Stimulated activated CD4-positive, alpha-beta T cell treated with anti-CD3 and anti-CD28 coated beads, TNF-alpha, amount 100 ng/mL, for 1 hour (primary cell): ENCODE measurements around the gene ATXN7L2.
A peak's percentile ranks its signal among the peaks of the same experiment; 100 is the strongest.
"Not testable (repeated sequence)": the region's sequence is repeated elsewhere in the genome, so short reads cannot be mapped to it uniquely, and the experiment has no call there.

Source experiments
- DNase-seq, 3 donors: peaks; one replicate each; pipeline ENCODE4 v3.0.0-alpha.2; 2020; ENCODE audit warnings: low read depth in 3 of 3, low spot score in 1 of 3

ATXN7L2 gene, protein sequence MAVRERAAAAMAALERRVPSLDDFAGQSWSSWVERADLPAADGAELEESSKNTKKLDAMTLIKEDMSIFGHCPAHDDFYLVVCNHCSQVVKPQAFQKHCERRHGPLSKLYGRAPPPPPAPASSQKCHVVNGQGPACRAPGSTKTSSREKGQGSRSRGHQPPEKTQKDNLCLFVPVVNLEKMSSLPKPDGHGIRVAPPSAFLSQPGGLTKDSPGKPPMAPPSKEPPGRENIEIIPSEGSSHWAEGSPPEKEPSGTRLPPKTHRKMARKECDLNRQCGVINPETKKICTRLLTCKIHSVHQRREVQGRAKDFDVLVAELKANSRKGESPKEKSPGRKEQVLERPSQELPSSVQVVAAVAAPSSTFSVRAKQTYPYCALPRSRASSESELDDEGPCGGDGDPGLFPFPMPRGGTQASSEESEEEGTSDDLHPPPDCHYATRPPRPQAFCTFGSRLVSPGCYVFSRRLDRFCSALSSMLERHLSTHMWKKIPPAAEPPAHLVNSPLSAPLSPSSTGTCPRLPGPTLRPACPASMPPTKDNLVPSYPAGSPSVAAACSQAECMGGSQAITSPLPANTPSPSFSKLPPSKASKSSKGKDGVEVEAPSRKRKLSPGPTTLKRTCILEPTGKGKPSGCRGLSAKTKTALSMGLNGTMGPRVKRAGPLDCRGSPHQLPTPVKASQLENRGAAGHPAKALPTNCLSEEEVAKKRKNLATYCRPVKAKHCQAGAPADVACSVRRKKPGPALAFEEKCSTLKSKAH

DNA sequence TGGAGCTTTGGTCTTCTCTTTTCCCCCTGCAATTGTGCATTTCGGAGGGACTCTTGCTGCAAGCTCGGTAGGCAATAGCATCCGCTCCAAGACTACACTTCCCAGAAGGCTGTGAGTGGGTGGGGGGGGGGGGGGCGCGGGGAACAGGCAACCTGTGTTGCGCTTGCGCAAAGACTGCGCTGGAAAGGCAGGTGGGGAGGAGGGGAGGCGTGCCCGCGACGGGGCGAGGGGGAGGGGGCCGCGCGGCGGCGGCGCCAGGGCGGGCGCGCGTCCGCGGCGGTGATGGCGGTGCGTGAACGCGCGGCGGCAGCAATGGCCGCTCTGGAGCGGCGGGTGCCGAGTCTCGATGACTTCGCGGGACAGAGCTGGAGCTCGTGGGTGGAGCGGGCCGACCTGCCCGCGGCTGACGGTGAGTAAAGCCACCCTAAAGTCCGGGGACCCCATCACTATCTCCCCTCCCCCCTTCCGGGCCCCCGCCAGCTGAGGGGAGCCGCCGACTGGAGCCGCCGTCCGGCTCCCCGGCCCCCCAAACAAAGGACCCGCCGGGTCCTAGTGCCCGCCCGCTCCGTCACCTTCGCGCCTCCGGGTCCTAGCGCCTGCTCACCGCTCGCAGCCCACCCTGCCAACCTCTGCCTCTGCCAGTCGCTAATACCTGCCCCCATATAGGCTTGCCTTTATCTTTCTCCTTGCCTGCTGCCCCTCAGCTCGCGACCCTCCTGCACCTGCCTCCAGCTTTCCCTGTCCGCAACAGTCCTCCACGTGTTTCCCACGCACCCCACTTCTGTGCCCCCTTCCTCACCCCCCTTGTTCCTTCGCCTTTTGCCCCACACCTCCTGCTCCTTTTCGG lies at the start of gene ATXN7L2:
ATXN7L2 (plus strand) TSS at position 234 of the 847 bp plus-strand sequence; CDS start at position 283, 49 bp downstream.
- DNase-seq, result peak; percentile 83 to 91 (median 86)

DNA sequence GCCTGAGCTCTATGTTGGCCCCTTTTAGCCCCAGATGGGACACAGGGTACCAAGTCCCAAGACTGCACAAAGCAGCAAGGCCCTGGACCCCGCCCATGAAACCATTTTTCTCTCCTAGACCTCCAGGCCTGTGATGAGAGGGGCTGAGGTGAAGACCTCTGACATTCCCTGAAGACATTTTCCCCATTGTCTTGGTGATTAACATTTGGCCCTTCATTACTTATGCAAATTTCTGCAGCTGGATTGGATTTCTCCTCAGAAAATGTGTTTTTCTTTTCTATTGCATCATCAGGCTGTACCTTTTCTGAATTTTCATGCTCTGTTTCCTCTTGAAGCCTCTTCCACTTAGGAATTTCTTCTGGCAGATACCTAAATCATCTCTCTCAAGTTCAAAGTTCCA lies 49.2 kb upstream of the ATXN7L2 start:
- DNase-seq, result no peak

DNA sequence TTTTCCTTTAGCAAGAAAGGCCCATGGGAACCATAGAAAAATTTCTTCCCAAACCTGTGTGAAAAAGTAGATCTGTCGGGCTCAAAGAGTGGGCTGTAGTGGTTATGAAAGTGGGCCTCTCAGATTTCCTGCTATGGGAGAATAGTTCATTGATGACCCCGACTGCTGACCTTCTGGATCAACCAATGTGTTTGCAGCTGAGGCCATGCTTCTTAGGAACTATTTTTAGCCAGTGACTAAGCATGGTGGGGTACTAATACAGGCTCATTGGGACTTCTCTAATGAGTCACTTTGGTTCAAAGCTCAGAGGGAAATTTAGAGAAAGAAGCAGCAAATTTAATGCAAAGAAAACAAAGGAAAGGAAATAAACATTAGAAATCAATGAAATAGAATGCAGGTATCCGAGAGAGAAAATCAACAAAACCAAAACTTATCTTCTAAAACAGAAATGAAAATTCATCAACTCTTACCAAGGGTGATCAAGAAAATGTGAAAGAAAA lies 44.9 kb upstream of the ATXN7L2 start:
- no peak for DNase-seq

DNA sequence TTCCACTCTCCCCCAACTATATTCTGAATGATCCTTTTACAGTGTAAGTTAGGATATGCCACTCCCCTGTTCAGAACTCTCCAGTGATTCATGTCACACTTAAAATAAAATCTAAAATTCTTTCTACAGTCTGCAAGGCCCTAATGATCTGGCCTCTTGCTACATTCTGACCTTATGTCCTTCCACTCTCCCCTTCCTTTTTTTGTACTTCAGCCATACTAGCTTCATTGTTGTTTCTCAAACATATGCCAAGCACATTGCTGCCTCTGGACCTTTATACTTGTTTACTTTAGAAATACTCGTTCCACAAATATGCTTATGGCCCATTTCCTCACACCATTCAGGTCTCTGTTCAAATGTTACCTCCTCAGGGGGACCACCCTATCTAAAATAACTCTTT lies 42.6 kb upstream of the ATXN7L2 start:
- no peak for DNase-seq

DNA sequence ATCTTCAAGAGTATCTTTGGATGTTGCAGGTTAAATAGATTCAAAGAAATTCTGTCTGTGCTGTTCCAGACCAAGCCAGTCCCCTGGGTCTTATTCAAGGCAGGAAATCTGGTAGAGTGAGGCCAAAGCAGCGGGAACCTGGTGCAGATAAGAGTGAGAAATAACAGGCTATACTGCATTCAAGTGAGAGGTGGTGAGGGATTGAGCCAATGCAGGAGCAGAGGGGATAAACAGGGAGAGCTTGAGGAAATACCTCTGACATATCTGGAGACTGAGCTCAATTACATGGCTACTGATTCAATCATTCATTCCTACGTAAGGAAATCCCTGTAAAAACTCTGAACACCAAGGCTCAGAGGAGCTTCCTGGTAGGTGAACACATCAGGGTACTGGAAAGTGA lies 40.2 kb upstream of the ATXN7L2 start:
- no peak for DNase-seq

DNA sequence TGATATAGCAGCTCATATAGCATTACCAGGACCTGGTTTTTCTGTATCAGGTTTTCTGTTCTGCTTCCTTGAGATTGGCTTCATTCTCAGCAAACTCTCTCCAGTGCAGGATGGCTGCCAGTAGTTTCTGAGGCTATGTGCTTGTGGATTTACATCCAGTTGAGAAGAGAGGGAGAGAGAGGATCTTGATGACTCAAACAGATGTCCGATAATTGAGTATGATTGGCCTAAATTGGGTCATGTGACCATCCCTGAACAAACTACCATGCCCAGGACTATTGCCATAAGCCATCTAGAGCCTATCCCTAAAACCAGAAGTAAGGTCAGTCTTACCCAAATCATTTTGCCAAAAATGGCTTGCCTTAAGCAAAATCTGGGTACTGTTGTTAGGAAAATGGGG lies 39.4 kb upstream of the ATXN7L2 start:
- no peak for DNase-seq

DNA sequence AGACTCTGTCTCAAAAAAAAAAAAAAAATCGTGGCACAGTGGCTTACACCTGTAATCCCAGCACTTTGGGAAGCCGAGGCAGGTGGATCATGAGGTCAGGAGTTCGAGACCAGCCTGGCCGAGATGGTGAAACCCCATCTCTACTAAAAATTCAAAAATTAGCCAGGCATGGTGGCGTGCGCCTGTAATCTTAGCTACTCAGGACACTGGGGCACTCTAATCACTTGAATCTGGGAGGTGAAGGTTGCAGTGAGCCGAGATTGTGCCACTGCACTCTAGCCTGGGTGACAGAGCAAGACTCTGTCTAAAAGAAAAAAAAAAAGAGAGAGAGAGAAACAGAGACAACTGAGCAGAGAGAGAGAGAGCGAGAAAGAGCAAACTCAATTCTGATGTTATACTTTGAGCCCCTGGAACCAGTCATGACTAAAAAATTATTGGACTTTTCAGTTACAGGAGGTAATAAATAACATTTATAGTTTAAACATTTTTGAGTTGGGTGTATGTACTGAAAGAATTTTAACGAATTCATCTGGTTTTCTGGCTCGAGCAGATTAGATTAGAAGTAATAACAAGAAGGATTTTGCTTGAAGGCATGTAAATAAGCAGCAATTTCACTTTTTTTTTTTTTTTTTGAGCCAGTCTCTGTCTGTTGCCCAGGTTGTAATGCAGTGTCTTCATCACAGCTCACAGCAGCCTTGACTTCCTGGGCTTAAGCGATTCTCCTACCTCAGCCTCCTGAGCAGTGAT lies 37.6 kb upstream of the ATXN7L2 start:
- not testable (repeated sequence) for DNase-seq

DNA sequence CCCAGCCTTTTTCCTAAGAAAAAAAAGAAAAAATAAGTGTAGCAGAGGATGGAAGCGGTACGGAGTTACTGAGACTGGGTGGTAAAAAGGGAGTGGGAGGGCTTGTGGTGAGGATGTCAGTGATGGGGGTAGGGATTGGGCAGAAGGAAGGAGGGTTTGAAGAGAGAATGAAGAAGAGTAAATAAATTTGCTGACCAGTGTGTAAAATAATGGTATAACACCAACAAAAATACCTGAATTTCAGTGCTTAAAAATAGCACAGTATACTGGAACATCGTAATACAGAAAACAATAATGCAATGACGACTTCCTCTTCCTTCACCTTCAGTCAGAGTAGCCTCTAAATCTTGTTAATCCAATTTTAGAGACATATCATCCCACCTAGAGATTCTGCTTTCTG lies 36.2 kb upstream of the ATXN7L2 start:
- no peak for DNase-seq

DNA sequence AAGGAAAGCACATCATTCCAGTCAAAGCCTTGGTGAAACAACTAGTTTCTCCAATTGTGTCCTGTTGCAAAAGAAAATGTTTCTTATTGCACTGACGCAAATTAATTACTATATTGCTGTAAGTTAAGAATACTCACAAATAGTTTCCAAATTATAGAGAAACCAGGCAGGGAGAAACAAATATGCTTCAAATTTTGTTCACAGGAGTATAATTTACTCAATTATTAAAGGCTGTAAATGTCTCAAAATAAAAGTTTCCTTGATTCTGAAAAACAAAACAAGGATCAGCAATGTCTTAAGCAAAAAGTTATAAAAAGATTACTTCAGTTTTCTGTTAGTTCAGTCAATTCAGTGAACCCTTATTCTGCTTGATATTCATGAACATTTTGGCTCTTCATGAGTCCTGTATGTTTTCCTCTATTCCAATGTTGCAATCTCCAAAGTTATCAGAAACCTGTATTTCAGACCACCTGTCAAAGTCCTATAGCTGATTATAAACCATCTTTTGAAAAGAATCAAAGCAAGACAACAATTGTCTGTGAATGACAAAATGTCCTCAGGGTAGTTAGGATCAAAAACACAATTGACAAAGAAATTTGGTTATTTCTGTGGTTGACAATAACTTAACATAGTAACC lies 29.1 kb upstream of the ATXN7L2 start:
- DNase-seq, result no peak

DNA sequence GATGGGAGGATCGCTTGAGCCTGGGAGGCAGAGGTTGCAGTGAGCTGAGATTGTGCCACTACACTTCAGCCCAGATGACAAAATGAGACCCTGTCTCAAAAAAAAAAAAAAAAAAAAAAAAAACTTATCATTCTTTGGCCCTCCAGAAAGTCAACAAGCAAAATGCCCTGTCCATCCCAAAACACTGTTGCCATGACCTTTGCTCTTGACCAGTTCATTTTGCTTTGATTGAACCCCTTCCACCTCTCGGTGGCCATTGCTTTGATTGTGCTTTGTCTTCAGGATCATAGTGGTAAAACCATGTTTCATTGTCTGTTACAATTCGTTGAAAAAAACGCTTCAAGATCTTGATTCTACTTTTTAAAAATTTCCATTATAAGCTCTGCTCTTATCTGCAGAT lies 25.9 kb upstream of the ATXN7L2 start:
- DNase-seq, result no peak

DNA sequence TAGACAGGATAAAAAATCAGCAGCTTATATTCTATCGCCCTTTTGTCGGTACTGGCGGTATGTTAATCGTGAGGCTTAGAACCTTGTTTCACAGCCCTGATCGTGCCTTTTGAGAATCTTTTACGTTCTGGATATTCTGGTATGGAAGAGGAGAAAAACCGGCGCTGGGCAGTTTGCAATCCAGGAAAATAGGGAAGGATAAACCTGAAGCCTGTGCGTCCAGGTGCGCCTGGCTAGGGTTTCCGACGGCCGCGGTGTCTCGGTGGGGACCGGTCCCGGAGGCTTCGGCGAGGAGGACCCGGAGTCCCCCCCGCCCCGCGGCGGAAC lies 17.6 kb upstream of the ATXN7L2 start:
- no peak for DNase-seq

DNA sequence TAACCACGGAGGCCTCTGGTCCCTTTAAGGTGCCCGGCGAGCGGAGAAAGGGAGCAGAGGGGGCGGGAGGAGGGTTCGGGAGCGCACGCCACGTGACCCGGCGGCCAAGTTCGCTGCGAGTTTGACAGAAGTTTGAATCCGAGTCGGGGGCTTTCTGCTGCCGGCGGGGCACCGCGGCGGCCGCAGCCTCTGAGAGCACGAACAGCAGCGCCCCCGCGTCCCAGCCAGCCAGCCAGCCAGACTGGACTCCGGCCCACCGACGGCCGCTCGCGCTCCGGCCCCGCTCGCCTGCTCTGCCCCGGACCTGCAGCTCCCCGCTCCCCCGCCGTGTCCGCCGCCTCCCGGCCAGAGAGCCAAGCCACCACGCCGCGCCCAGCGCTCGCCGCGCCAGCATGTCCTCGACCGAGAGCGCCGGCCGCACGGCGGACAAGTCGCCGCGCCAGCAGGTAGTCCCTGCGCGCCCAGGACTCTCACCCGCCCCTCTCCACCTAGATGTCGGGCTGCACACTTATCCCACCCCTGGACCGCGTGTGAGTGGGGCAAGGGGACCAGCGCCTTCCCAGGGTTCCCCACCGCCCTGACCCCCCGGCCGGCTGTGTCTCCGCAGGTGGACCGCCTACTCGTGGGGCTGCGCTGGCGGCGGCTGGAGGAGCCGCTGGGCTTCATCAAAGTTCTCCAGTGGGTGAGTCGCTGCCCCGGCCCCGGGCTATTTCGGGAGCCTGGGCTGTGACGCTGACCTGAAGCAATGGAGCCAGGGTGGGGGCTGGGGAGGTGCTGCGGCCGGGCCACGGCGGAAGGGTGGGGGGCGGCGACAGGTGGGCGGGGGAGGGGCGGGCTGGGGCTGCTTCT lies 17.0 kb upstream of the ATXN7L2 start, which contains the start of gene SYPL2:
SYPL2 (plus strand) TSS at position 95 of the 849 bp plus-strand sequence; CDS start at position 393, 298 bp downstream.
- DNase-seq, result no peak

DNA sequence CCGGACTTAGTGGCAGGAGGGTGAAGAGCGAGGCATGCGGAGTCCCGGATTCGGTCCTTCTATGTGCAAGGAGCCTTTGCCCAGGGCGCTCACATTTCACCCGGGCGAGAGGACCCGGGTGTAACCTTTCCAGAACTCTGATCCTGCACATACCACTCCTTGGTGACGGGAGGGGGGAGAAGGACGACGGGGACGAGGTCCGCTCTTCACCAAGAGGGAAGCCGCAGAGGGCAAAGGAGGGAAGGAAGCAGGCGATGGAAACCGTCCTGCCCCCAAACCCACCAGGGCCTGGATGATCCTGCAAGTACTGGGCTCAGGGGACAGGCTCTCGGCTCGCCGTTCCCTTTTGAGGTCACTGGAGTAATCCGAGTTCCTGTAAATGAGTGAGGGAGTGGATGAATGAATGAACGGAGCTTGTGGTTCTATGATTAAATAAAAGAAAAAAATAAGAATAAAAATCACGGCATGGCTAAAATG lies 16.4 kb upstream of the ATXN7L2 start:
- no peak for DNase-seq

DNA sequence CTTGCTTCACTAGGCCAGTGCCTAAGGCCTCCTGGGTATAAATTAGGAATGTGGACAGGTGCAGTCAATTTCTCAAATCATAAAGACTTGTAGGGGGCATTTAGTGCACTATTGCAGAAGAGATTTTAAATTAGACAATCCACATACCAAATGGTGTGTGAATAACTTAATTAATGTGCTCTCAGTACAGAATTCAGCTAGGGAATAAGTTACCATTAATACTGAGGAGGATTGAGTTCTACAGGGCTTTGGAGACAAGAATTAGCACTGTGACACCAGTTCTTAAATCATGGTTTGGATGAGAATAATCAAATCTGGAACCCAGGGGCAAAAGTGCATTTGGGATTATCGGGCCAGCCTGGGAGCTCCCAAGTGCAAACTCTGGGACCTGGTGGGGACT lies 15.6 kb upstream of the ATXN7L2 start:
- DNase-seq, result no peak

DNA sequence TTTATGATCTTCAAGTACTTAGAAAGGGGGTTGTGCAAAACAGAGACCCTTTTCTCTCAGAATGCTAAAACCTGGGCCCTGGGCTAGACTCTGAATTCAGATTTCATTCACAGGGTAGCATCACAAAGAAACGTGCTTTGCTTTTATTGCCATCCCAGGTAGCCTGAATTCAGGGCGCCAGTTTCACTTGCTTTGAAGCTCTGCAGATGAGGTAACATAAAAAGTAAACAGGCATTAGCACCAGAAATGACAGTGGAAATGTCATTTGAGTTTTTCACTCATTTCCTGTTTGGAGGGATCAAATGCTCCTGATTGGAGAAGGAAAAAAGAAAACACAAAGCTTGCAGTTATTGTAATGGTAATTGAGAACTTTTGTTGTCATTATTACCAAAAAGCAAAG lies 14.8 kb upstream of the ATXN7L2 start:
- DNase-seq, result no peak

DNA sequence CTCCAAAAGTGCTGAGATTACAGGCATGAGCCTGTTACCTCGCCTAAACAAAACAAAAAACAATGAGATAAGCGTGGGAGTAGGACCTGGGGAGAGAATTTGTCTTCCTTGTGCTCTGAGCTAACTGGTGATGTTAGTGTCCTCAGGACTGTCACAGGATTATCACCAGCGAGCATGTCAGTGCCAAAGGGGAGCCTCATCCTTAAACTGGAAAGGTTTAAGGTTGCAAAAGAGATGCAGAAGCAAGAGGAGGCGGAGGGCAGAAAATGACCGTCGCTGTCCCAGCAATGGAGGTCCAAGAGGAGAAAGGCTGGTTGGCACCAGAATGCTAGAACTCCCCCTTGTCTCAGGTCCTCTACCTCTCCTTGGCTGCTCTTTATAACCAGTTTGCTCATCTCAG lies 13.5 kb upstream of the ATXN7L2 start:
- DNase-seq, result no peak

DNA sequence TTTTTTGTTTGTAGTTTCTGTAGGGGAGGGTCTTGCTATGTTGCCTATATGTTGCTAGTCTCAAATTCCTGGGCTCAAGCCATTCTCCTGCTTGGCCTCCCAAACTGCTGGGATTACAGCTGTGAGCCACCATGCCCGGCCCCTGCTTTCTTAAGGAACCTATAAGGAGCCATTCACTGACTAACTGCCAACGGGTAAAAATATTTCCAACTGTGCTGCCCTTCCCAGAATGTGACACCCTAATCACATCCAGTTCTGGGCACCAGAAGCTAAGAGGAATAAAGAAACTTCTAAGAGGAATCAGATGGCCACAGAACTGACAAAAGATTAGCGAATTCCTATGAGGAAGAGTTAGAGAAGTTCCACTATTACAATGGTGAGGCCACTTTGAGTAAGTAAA lies 10.9 kb upstream of the ATXN7L2 start:
- DNase-seq, result no peak

DNA sequence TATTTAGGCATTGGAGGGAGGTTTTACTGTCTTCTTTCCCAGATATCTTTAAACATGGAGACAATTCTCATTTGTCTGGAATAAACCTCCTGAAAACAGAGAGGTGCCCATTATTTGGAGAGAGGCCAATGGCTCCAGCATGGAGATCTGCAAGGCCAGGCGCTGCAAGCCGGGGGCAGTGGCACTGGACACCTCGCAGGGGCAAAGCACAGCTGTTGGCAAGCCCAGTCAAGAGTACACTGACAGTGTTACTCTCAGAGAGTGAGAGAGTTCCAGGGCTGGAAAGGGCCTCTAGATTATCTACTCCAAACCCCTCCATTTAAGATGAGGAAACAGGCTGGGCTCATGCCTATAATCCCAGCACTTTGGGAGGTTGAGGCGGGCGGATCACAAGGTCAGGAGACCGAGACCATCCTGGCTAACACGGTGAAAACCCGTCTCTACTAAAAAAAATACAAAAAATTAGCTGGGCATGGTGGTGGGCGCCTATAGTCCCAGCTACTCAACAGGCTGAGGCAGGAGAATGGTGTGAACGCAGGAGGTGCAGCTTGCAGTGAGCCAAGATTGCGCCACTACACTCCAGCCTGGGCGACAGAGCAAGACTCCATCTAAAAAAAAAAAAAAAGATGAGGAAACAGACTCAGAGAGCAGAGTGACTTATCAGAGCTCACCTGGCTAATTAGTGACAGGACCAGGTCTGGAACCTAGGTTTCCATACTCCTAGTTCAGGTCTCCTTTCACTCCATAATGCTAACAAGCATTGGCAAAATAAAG lies 10.2 kb upstream of the ATXN7L2 start:
- DNase-seq, result not testable (repeated sequence)
